H9 (cell line): ENCODE data around the gene RAB1A. TPM values are rescaled to one million over a fixed set of nuclear protein-coding genes. Genes with fewer than 3 reads are reported as not detected.

Experiments
- DNase-seq: peaks from one replicate; pipeline ENCODE4 v3.0.0-alpha.2; 2017
- H2AFZ ChIP-seq: one replicate; pipeline ENCODE4 v1.6.1; 2013; ENCODE audit warnings: mild to moderate bottlenecking, low read length, control low read depth, moderate library complexity
- H2AK5ac ChIP-seq: 2 replicates; pipeline ENCODE4 v1.6.1; 2013; ENCODE audit warnings: low read length, control low read depth, mixed read lengths; ENCODE audit not compliant: insufficient read length
- H2BK120ac ChIP-seq: one replicate; pipeline ENCODE4 v1.6.1; 2013; ENCODE audit warnings: low read depth, mild to moderate bottlenecking, low read length, control low read depth, inconsistent platforms; ENCODE audit not compliant: poor library complexity, severe bottlenecking
- H2BK12ac ChIP-seq: 2 replicates; pipeline ENCODE4 v1.6.1; 2013; ENCODE audit warnings: low read length, control low read depth, mixed read lengths, low read depth; ENCODE audit not compliant: insufficient read length
- H2BK15ac ChIP-seq: 2 replicates; pipeline ENCODE4 v1.6.1; 2013; ENCODE audit warnings: low read depth, low read length, control low read depth
- H2BK20ac ChIP-seq: one replicate; pipeline ENCODE4 v1.6.1; 2013; ENCODE audit warnings: low read depth, mild to moderate bottlenecking, low read length, control low read depth, inconsistent platforms; ENCODE audit not compliant: poor library complexity, severe bottlenecking
- H2BK5ac ChIP-seq: 2 replicates; pipeline ENCODE4 v1.6.1; 2013; ENCODE audit warnings: low read length, control low read depth, mixed read lengths; ENCODE audit not compliant: insufficient read length
- H3K14ac ChIP-seq: 2 replicates; pipeline ENCODE4 v1.6.1; 2013; ENCODE audit warnings: low read length, control low read depth; ENCODE audit not compliant: insufficient read depth
- H3K18ac ChIP-seq: 2 replicates; pipeline ENCODE4 v1.6.1; 2013; ENCODE audit warnings: low read depth, mild to moderate bottlenecking, mixed read lengths, low read length, control low read depth; ENCODE audit not compliant: insufficient read length
- H3K23ac ChIP-seq: 2 replicates; pipeline ENCODE4 v1.6.1; 2013; ENCODE audit warnings: low read length, control low read depth, mixed read lengths, low read depth; ENCODE audit not compliant: insufficient read length
- H3K23me2 ChIP-seq: 2 replicates; pipeline ENCODE4 v1.6.1; 2013; ENCODE audit warnings: low read depth, mild to moderate bottlenecking, mixed read lengths, low read length, control low read depth; ENCODE audit not compliant: insufficient read length, poor library complexity, severe bottlenecking
- H3K27ac ChIP-seq: 2 replicates; pipeline ENCODE4 v1.5.1; 2013; ENCODE audit warnings: low read length, control low read depth, mixed read lengths, low read depth; ENCODE audit not compliant: insufficient read length
- H3K27me3 ChIP-seq: 2 replicates; pipeline ENCODE4 v1.6.1; 2013; ENCODE audit warnings: low read length, control low read depth, inconsistent platforms; ENCODE audit not compliant: insufficient read depth
- H3K4ac ChIP-seq: 2 replicates; pipeline ENCODE4 v1.6.1; 2013; ENCODE audit warnings: low read depth, mild to moderate bottlenecking, control low read depth, inconsistent platforms, low read length, moderate library complexity
- H3K4me1 ChIP-seq: 2 replicates; pipeline ENCODE4 v1.6.1; 2013; ENCODE audit warnings: low read length, control low read depth, inconsistent platforms; ENCODE audit not compliant: insufficient read depth
- H3K4me2 ChIP-seq: 2 replicates; pipeline ENCODE4 v1.6.1; 2013; ENCODE audit warnings: low read length, control low read depth, mixed read lengths; ENCODE audit not compliant: insufficient read length, insufficient read depth
- H3K56ac ChIP-seq: 2 replicates; pipeline ENCODE4 v1.6.1; 2013; ENCODE audit warnings: low read depth, mild to moderate bottlenecking, mixed read lengths, low read length, control low read depth; ENCODE audit not compliant: insufficient read length
- H3K79me1 ChIP-seq: 2 replicates; pipeline ENCODE4 v1.6.1; 2013; ENCODE audit warnings: low read depth, mild to moderate bottlenecking, moderate library complexity, low read length, control low read depth, inconsistent platforms; ENCODE audit not compliant: insufficient read depth, poor library complexity, severe bottlenecking
- H3K79me2 ChIP-seq: 2 replicates; pipeline ENCODE4 v1.6.1; 2013; ENCODE audit warnings: low read length, control low read depth, inconsistent platforms; ENCODE audit not compliant: insufficient read depth
- H3K9ac ChIP-seq: 2 replicates; pipeline ENCODE4 v1.6.1; 2013; ENCODE audit warnings: low read length, control low read depth, mixed read lengths; ENCODE audit not compliant: insufficient read length; ENCODE audit errors: extremely low read depth
- H3K9me3 ChIP-seq: one replicate; pipeline ENCODE4 v1.6.1; 2013; ENCODE audit warnings: low read depth, low read length, inconsistent platforms; ENCODE audit not compliant: control insufficient read depth
- H3T11ph ChIP-seq: one replicate; pipeline ENCODE4 v1.6.1; 2013; ENCODE audit warnings: mild to moderate bottlenecking, low read length, control low read depth, inconsistent platforms
- H4K20me1 ChIP-seq: one replicate; pipeline ENCODE4 v1.6.1; 2013; ENCODE audit not compliant: control insufficient read depth, insufficient read length, insufficient read depth
- H4K5ac ChIP-seq: 2 replicates; pipeline ENCODE4 v1.6.1; 2013; ENCODE audit warnings: low read depth, mild to moderate bottlenecking, mixed read lengths, low read length, control low read depth; ENCODE audit not compliant: insufficient read length
- H4K8ac ChIP-seq: replicated peaks from 2 replicates; pipeline ENCODE4 v1.6.1; 2013; ENCODE audit warnings: low read length, control low read depth, mixed read lengths, low read depth; ENCODE audit not compliant: insufficient read length
- H4K91ac ChIP-seq: 2 replicates; pipeline ENCODE4 v1.6.1; 2013; ENCODE audit warnings: low read depth, mild to moderate bottlenecking, moderate library complexity, mixed read lengths, low read length, control low read depth; ENCODE audit not compliant: insufficient read length
- H3K27ac Mint-ChIP-seq, 3 experiments: 2 replicates in 2 of 3; 3 replicates in 1 of 3; pipeline ENCODE4 v1.8.0; 2020 to 2021; ENCODE audit warnings: mixed read lengths in 3 of 3, mild to moderate bottlenecking in 1 of 3, moderate library complexity in 1 of 3
- H3K27me3 Mint-ChIP-seq: 2 replicates; pipeline ENCODE4 v1.8.0; 2021; ENCODE audit warnings: low read depth, mild to moderate bottlenecking, moderate library complexity, mixed read lengths
- H3K36me3 Mint-ChIP-seq, 3 experiments: 2 replicates in 2 of 3; 3 replicates in 1 of 3; pipeline ENCODE4 v1.8.0; 2020 to 2021; ENCODE audit warnings: low read depth in 3 of 3, mixed read lengths in 3 of 3; ENCODE audit not compliant: insufficient read depth in 1 of 3
- H3K4me1 Mint-ChIP-seq, 2 experiments: 2 replicates each; pipeline ENCODE4 v1.8.0; 2020; ENCODE audit warnings: mixed read lengths in 2 of 2
- H3K4me3 Mint-ChIP-seq, 2 experiments: 2 replicates in 1 of 2; 3 replicates in 1 of 2; pipeline ENCODE4 v1.8.0; 2020 to 2021; ENCODE audit warnings: mild to moderate bottlenecking in 2 of 2, mixed read lengths in 2 of 2, moderate library complexity in 1 of 2
- H3K9me3 Mint-ChIP-seq, 2 experiments: 2 replicates in 1 of 2; 3 replicates in 1 of 2; pipeline ENCODE4 v1.8.0; 2020; ENCODE audit warnings: mild to moderate bottlenecking in 2 of 2, mixed read lengths in 2 of 2, moderate library complexity in 1 of 2
- CTCF ChIP-seq: fragments of 200-600 bp; sonication (generic); conservative IDR thresholded peaks from 3 replicates; pipeline ENCODE4 v1.8.0; 2021; ENCODE audit warnings: antibody characterized with exemption, mild to moderate bottlenecking
- WGBS: extraction: QIAGEN DNeasy Blood & Tissue Kit; methylation state at CpG from one replicate; pipeline ENCODE4 v1.1.7; 2013; ENCODE audit warnings: missing lambda C conversion rate, low lambda C conversion rate, mixed read lengths; ENCODE audit not compliant: insufficient read length; ENCODE audit errors: extremely low coverage; 5-methylcytosine and 5-hydroxymethylcytosine counted together
- total RNA-seq: library from RNA; stranded (reverse); gene quantifications from 2 replicates; pipeline ENCODE4 v1.2.1, GENCODE V29; 2021

Gene RAB1A
- total RNA-seq, 1 experiment from 2014 or later = 112 TPM

- no peak overlapping the region for H2BK5ac ChIP-seq
- no peak overlapping the region for H2BK12ac ChIP-seq
- H3K14ac ChIP-seq = no peak overlapping the region
- Mint-ChIP-seq H3K27me3 (no peaks in the 10 kb centered on the region), H3K4me1 (peaks cover 2 to 16% of the 10 kb centered on the region in 2 experiments; a peak in 3 of 4 replicates), H3K4me3 (no peak overlapping the region), H3K27ac (peak overlapping the region in 1 of 3 experiments; percentile 9; a peak in 1 of 7 replicates), H3K9me3 (no peaks in the 10 kb centered on the region), H3K36me3 (peaks cover 0 to 8% (median 7%) of the 10 kb centered on the region in 3 experiments; a peak in 4 of 7 replicates)
- no peak for TF ChIP-seq CTCF
- no peak overlapping the region for H3K27ac ChIP-seq
- no peak overlapping the region for H3K9ac ChIP-seq
- no peaks in the 10 kb centered on the region for H3K4me1 ChIP-seq
- no peak overlapping the region for H2BK20ac ChIP-seq
- no peak overlapping the region for H2AFZ ChIP-seq
- H3T11ph ChIP-seq = no peak overlapping the region
- H2BK120ac ChIP-seq = no peak overlapping the region
- H3K4me2 ChIP-seq = no peak overlapping the region
- H4K8ac ChIP-seq = no peak overlapping the region
- no peaks in the 10 kb centered on the region for H4K20me1 ChIP-seq
- peaks cover 12% of the 10 kb centered on the region for H3K79me1 ChIP-seq
- WGBS = no CpG with 5 or more reads among the region's 2 CpGs
- no peak overlapping the region for H2BK15ac ChIP-seq
- no peak overlapping the region for H2AK5ac ChIP-seq
- no peaks in the 10 kb centered on the region for H3K27me3 ChIP-seq
- DNase-seq = no peak
- peaks cover 22% of the 10 kb centered on the region for H3K79me2 ChIP-seq
- no peak overlapping the region for H3K56ac ChIP-seq
- H4K91ac ChIP-seq = no peak overlapping the region
- no peak overlapping the region for H3K4ac ChIP-seq
- H3K9me3 ChIP-seq = no peaks in the 10 kb centered on the region
- H3K18ac ChIP-seq = no peak overlapping the region
- H3K23ac ChIP-seq = no peak overlapping the region
- H4K5ac ChIP-seq = no peak overlapping the region
- H3K23me2 ChIP-seq = no peaks in the 10 kb centered on the region
Observed at GRCh38 chr2:65113816-65114215, 16.1 kb downstream of the RAB1A start.
